Small intestine (tissue), 7 donors: ENCODE results near the gene CORO1C. TPM values are rescaled to one million over a fixed set of nuclear protein-coding genes. Genes with fewer than 3 reads are reported as not detected.
A peak's percentile ranks its signal among the peaks of the same experiment; 100 is the strongest.

Experiments used
- DNase-seq, 2 donors: peaks; one replicate each; pipeline versions ENCODE4 v3.0.0 to v3.0.0-alpha.2; 2013
- FAIRE-seq: peaks from 2 replicates; lab custom pipeline; 2012; peaks lifted over from hg19 to GRCh38; lab: Jason Lieb, UNC
- H3K27ac ChIP-seq, 3 donors: one replicate each; pipeline ENCODE4 v1.5.1; 2013; ENCODE audit warnings: low read length in 2 of 3, mild to moderate bottlenecking in 2 of 3, control low read depth in 1 of 3, inconsistent platforms in 1 of 3, low read depth in 1 of 3, moderate library complexity in 1 of 3
- H3K27me3 ChIP-seq, 3 donors: one replicate each; pipeline ENCODE4 v1.6.1; 2013; ENCODE audit warnings: low read length in 3 of 3, inconsistent platforms in 1 of 3; ENCODE audit not compliant: control insufficient read depth in 3 of 3, insufficient read depth in 3 of 3
- H3K36me3 ChIP-seq, 3 donors: one replicate each; pipeline ENCODE4 v1.6.1; 2013; ENCODE audit warnings: low read length in 3 of 3, inconsistent platforms in 1 of 3, low read depth in 1 of 3, mild to moderate bottlenecking in 1 of 3, moderate library complexity in 1 of 3; ENCODE audit not compliant: control insufficient read depth in 3 of 3, insufficient read depth in 2 of 3
- H3K4me1 ChIP-seq, 3 donors: one replicate each; pipeline ENCODE4 v1.6.1; 2013; ENCODE audit warnings: low read length in 2 of 3, inconsistent platforms in 1 of 3, low read depth in 1 of 3, mild to moderate bottlenecking in 1 of 3, moderate library complexity in 1 of 3; ENCODE audit not compliant: control insufficient read depth in 3 of 3, insufficient read depth in 2 of 3
- H3K4me3 ChIP-seq, 3 donors: one replicate each; pipeline ENCODE4 v1.5.1; 2013; ENCODE audit warnings: low read length in 3 of 3, control low read depth in 1 of 3, inconsistent platforms in 1 of 3, low read depth in 1 of 3, mild to moderate bottlenecking in 1 of 3, moderate library complexity in 1 of 3
- H3K9me3 ChIP-seq, 2 donors: one replicate each; pipeline ENCODE4 v1.6.1; 2013; ENCODE audit warnings: low read depth in 1 of 2, low read length in 1 of 2; ENCODE audit not compliant: control insufficient read depth in 2 of 2, insufficient read depth in 1 of 2
- WGBS, 3 donors: extraction: QIAGEN DNeasy Blood & Tissue Kit; methylation state at CpG; one replicate each; pipeline ENCODE4 v1.1.7; 2013; 5-methylcytosine and 5-hydroxymethylcytosine counted together
- polyA plus RNA-seq, 4 donors: library from polyadenylated mRNA; stranded (reverse) in 3 of 4; unstranded in 1 of 4; fragments of 200-250 nt in 3 of 4; fragments of 120-200 nt in 1 of 4; gene quantifications; one replicate each; pipeline versions ENCODE4 v1.2.1 to v1.2.3, GENCODE V29; 2013
- donor health status: healthy with polysubstance abuse.
- donor health status: control.
- donor health status: control.
- donor health status: Bipolar disorder and iron deficiency.
- donor health status: healthy.

CORO1C gene
- polyA plus RNA-seq, 4 donors, result 22.2 to 59.2 (median 33.0) TPM

DNA sequence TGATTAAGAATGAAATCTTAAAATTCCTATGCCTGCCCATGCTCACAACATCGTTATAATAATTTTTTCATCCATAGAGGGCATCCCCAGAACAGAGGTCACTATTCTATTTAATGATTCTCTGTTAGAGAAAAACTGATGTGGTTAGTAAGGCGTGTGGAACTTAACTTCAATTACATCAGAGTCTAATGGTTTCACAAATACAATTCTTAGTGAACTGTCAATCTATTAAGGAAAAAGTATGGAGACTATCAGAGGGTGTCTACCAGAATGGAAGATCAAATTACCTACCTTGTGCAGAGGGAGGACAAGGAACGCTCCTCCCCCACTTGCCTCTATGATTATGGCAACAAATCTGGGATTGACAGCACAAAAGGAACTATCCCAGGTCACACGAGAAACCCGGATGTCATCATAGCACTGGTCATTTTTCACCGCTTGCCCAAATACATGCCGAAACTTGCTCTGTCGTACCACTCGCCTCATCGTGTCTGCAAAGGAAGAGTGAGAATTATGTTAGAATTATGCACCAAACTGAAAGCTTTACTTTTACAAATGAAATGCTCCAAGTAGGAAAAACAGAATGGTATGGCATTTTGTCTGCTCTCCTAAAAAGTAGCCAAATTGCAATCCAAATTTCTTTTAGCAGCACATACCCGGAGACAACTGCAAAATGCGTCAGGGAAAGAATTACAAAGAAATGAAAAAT, 30.3 kb downstream of the CORO1C start:
- Histone ChIP-seq H3K9me3 (no peaks in the 10 kb centered on the region), H3K27me3 (no peaks in the 10 kb centered on the region), H3K27ac (peak overlapping the region in 1 of 3 donors; percentile 15), H3K4me3 (no peak overlapping the region), H3K36me3 (peaks cover 3 to 20% (median 6%) of the 10 kb centered on the region in 3 donors), H3K4me1 (peaks cover 0 to 13% (median 5%) of the 10 kb centered on the region in 3 donors)
- FAIRE-seq (no peak), DNase-seq (no peak)
- WGBS, 3 donors, result 80 to 96% (median 91%) methylated on average over 12 of the region's 12 CpGs

DNA sequence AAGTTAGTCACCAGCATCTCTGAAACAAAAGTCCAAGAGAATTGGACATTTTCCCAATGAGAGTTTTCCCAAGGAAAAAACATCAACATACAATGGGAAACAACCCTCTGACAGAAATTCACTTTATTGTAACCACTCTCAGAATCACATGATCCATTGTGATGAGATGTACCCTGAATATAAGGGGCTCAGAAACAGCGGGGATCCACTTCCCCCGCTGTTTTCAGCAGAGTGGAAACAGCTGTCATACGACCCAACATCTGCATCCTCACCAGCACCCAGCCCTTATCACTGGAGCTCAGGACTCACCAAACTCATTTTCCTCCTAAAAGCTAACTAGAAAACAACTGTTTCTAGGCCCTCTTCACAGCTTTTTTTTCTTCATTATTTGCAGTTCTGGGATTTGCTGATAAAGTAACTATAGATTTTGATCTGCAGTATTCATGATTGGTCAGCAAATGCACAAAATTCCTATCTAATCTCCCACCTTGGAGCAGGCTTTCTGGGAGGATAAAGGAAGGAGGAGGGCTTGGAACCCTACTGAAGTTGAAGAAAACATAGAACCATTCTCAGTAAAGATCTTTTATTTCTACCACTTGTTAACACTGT, 31.3 kb downstream of the CORO1C start:
- FAIRE-seq (no peak), DNase-seq (no peak)
- 54 to 95% (median 83%) methylated on average over 3 of the region's 3 CpGs for WGBS, 3 donors
- no peak overlapping the region for H3K27ac ChIP-seq
- no peaks in the 10 kb centered on the region for H3K9me3 ChIP-seq
- H3K36me3 ChIP-seq, result peaks cover 3 to 20% (median 6%) of the 10 kb centered on the region in 3 donors
- H3K27me3 ChIP-seq, result no peaks in the 10 kb centered on the region
- H3K4me1 ChIP-seq, result peaks cover 0 to 13% (median 7%) of the 10 kb centered on the region in 3 donors
- no peak overlapping the region for H3K4me3 ChIP-seq

DNA sequence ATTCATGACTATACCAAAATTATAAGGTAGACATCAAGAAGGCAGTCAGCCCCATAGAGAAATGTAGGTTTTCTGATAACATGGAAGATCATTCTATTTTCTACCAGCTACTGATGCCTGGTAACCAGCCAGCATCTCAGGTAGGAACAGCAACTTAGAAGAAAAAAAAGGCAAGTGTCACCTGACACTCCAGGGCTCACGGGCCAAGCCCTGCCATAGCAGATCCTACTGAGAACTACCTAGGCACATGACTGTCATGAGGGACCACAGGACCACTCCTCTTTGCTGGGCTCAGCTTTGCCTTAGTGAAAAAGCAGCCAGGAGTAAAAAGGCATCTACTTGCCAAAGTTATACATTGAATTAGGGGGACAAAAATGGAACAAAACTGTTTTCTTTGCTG, 33.4 kb downstream of the CORO1C start:
- H3K36me3 ChIP-seq, result peaks cover 3 to 22% (median 6%) of the 10 kb centered on the region in 3 donors
- H3K27ac ChIP-seq, result no peak overlapping the region
- H3K27me3 ChIP-seq, result no peaks in the 10 kb centered on the region
- DNase-seq, result no peak
- no peak overlapping the region for H3K4me3 ChIP-seq
- no peak for FAIRE-seq
- WGBS, 3 donors, result 85 to 89% (median 86%) methylated on average over 1 of the region's 1 CpG
- no peaks in the 10 kb centered on the region for H3K9me3 ChIP-seq
- H3K4me1 ChIP-seq, result peaks cover 0 to 13% (median 4%) of the 10 kb centered on the region in 3 donors

- Histone ChIP-seq H3K27me3 (no peaks in the 10 kb centered on the region), H3K4me1 (peaks cover 0 to 10% (median 2%) of the 10 kb centered on the region in 3 donors), H3K27ac (no peak overlapping the region), H3K36me3 (peaks cover 3 to 19% (median 6%) of the 10 kb centered on the region in 3 donors), H3K9me3 (no peaks in the 10 kb centered on the region), H3K4me3 (no peak overlapping the region)
- no peak for DNase-seq
- WGBS, 3 donors, result 73 to 75% (median 75%) methylated on average over 2 of the region's 2 CpGs
- FAIRE-seq, result no peak
Measured at GRCh38 chr12:108696996-108697290, 34.4 kb downstream of the CORO1C start.

GRCh38 chr12:108696111-108696995, 35.0 kb downstream of the CORO1C start:
- Histone ChIP-seq H3K4me3 (no peak overlapping the region), H3K9me3 (no peaks in the 10 kb centered on the region), H3K27ac (peak overlapping the region in 1 of 3 donors; percentile 71), H3K36me3 (peaks cover 3 to 19% (median 6%) of the 10 kb centered on the region in 3 donors), H3K27me3 (no peaks in the 10 kb centered on the region), H3K4me1 (peaks cover 0 to 11% (median 2%) of the 10 kb centered on the region in 3 donors)
- WGBS, 3 donors, result 66 to 92% (median 77%) methylated on average over 9 of the region's 9 CpGs
- DNase-seq (no peak), FAIRE-seq (no peak)

- peak overlapping the region in 1 of 3 donors; percentile 8 for H3K27ac ChIP-seq
Measured at GRCh38 chr12:108694812-108695278, 36.5 kb downstream of the CORO1C start.

GRCh38 chr12:108693751-108694150, 37.6 kb downstream of the CORO1C start:
- WGBS, 3 donors, result 88 to 97% (median 89%) methylated on average over 6 of the region's 6 CpGs
- H3K36me3 ChIP-seq, result peaks cover 0 to 13% (median 1%) of the 10 kb centered on the region in 3 donors
- no peak for FAIRE-seq
- H3K9me3 ChIP-seq, result no peaks in the 10 kb centered on the region
- DNase-seq, result no peak
- peaks cover 0 to 18% (median 12%) of the 10 kb centered on the region in 3 donors for H3K4me1 ChIP-seq
- peak overlapping the region in 1 of 3 donors; percentile 43 for H3K27ac ChIP-seq
- H3K27me3 ChIP-seq, result no peaks in the 10 kb centered on the region
- H3K4me3 ChIP-seq, result no peak overlapping the region

More at GRCh38 chr12:108694812-108695278, 36.5 kb downstream of the CORO1C start:
- 26 to 54% (median 30%) methylated on average over 2 of the region's 2 CpGs for WGBS, 3 donors
- FAIRE-seq (no peak), DNase-seq (peak; percentile 31 to 69)
- Histone ChIP-seq H3K4me3 (no peak overlapping the region), H3K9me3 (no peaks in the 10 kb centered on the region), H3K4me1 (peaks cover 0 to 15% (median 6%) of the 10 kb centered on the region in 3 donors), H3K27me3 (no peaks in the 10 kb centered on the region), H3K36me3 (peaks cover 3 to 13% (median 6%) of the 10 kb centered on the region in 3 donors)

GRCh38 chr12:108693186-108693730, 38.1 kb downstream of the CORO1C start:
- Histone ChIP-seq H3K9me3 (no peaks in the 10 kb centered on the region), H3K4me3 (no peak overlapping the region), H3K27ac (peak overlapping the region in 2 of 3 donors; percentile 8 to 15), H3K4me1 (peaks cover 0 to 18% (median 12%) of the 10 kb centered on the region in 3 donors), H3K36me3 (peaks cover 0 to 10% (median 0%) of the 10 kb centered on the region in 3 donors), H3K27me3 (no peaks in the 10 kb centered on the region)
- WGBS, 3 donors, result 78 to 92% (median 91%) methylated on average over 6 of the region's 6 CpGs
- FAIRE-seq, result no peak
- no peak for DNase-seq
